Effector CD4-positive, alpha-beta T cell (primary cell): ENCODE results near the gene DHX32.

Experiments
- DNase-seq: peaks from one replicate; pipeline ENCODE4 v3.0.0-alpha.2; 2020

DHX32 gene

DNA sequence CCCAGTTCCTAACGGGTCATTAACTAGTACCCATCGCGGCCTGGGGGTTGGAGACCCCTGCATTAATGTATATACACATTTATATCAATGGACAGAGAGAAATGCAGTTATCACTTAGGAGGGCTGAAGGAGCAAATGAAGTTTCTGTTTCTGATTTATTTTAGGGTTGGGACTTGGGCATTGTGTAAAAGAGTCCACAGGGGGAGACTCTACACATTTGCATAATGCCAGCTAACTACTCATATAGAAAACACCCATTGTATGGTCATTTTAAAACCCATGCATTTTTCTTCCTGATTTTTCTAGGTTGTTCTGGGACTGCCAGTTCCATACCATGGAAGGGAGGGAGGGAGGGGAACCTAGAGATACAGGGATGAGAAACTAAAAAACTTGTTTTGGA is 34.2 kb downstream of the DHX32 start:
- DNase-seq: no peak

GRCh38 chr10:125845617-125846016 is 35.5 kb downstream of the DHX32 start:
- DNase-seq: no peak

GRCh38 chr10:125844751-125845221 is 36.3 kb downstream of the DHX32 start:
- no peak for DNase-seq

DNA sequence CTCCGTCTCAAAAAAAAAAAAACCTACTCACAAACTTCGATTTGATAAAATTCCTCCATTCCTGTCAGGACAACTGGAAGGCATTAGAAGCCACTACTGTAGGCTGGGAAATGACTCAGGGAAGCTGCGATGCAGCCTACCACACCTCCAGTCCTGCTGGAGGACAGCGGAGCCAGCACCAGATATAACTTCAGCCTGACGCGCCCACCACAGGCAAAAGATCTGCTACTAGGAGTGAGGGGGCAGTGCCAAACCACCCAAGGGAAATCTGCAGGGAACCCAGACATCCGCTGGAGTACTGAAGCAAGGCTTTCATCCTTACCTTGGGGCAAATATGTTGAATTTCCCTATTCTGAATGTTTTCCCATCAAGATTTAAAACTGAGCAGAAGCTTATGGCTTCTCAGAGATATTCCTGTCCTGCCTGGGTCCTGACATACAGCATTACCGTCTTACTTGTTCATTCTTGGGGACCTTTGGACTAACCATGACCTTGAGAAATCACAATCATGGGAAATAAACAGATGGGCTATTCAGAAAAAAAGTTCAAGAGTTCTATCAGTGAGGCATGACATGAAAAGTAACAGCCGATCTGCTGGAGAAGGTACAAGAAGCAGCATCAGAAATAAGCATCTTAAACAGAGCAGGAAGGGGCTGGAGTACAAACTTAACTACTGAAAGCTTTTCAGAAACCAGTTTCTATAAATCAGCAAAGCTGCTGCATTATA is 37.3 kb downstream of the DHX32 start:
- DNase-seq: no peak

- DNase-seq: no peak
These were observed 40.1 kb downstream of the DHX32 start for GRCh38 chr10:125840955-125841354.

- no peak for DNase-seq
These were observed 40.7 kb downstream of the DHX32 start for GRCh38 chr10:125840406-125840805.

DNA sequence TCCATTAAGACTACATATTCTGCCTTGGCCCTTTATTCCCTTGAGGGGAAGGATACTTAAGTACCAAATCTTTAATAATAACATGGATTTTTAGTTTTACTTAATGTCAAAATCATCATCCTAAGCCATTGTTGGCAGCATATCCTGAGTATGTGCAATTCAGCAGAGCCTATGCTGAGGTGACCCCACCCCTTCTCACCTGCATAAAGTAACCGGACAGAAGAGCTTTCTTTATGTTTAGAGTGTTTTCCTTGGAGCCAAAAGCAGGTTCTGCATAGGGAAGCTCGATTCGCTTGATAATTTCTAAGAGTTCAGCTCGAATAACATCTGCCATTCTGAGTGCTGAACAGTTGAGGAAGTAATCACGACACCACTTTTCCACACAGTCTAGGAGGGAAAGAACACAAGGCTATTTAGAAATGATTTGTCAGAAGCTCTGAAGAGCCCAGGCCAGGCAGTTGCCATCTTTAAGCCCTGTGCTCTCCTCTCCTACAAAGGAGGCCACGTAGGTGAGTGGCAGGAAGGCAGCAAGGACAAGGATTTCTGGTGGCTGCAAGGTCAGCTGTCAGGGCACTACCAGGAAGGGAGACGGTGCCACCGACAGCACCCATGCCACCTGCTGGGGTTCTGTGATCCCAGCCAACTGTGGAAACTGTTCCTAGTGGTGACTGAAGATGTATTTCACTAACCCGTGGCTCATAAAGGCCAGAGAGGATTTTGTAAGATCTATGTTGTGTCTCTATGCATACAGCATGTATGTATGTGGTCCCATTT is 42.1 kb downstream of the DHX32 start:
- DNase-seq: no peak

- DNase-seq: no peak
These were observed 44.3 kb downstream of the DHX32 start for GRCh38 chr10:125836746-125837145.

GRCh38 chr10:125828311-125828710 is 52.8 kb downstream of the DHX32 start:
- no peak for DNase-seq

DNA sequence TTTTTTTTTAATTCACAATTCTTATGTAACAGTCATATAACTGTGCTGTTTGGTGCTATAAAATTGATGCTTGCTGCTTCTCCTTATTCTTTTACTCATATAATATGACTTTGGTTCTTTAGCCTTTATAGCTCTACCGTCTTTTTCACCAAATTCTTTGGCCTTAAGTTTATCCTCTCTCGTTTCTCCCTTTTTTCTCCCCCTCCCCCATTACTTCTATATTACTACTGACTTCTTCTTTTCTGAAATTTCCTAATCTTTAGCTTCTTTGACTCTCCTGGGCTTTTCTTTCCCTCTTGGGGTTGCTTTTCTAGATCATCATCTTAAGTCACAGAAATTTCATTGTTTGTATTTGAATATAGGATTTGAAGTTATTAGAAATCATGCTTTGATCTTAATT is 54.0 kb downstream of the DHX32 start:
- DNase-seq: no peak

DNA sequence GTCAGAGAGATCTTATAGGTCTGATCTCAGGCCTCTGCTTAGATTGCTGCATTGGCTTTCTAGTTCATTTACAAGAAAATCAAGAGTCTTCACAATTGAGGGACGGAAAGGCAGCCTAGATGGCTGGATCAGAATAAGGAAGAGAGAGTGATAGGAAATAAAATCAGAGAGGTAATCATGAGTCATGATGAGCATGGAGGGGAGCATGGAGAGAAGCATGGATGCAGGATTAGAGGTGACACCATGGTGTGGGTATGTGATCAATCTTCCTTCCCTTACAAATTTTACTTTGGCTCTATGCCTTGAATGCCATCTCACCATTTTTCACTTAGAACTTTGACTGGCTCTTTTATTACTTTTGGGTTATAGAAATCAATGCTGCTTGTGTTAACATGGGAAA is 56.4 kb downstream of the DHX32 start:
- DNase-seq: no peak

DNA sequence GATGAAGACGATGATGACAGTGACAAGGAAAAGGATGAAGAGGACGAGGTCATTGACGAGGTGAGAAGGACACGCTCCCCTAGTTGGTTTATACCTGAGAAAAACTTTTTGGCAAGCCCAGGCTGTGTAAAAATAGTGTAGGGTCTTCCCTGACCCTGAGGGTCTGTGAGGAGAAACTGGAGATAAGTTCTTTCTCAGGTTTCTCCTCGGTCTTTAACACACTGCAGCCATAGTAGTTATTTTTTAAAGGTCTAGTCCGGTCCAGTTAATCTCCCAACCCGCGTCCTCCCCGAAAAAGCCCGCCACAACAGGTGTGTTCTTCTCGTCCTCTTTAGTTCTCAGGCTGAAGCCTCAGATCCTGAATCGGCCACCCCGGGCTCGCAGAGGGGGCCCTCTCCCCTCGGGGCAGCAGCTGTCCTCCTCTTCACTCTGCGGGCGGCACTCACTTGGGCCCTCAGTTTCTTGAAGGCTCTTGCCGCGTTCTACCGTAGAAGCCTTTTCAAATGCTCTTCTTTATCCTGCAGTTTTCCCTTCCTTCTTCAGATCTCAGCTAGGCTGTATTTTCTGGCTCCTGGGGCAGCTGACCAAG is 57.3 kb downstream of the DHX32 start:
- no peak for DNase-seq

DNA sequence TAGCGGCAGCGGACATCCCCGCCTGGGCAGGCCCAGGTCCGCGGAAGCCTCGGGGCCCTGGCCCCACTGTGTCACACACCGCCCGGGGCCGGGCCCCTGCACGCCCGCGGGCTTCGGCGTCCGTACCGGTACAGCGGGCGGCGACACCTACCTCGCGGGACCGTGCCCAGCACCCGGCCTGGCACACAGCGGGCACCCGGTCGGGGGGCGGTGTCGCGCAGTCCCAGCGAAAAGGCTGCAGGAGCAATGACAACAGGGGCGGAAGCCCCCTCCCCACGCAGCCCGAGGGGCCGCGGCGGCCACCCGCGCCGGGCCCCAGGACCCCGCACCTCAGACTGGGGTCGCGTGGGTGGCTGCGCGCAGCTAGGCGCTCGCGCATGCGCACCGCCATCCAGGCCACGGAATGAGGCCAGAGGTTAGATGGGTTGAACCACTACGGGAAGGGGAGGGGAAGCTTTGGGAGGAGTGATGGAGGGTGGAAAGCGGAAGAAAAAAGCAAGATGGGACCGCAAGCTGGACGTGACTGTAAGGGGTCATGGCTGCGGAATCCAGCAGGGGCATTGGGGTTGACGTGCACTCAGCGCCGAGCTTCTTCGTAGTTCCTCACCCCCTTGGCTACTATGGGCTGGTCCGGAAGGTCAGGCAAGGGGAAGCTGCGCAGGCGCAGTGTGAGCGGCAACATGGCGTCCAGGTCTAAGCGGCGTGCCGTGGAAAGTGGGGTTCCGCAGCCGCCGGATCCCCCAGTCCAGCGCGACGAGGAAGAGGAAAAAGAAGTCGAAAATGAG is 58.0 kb downstream of the DHX32 start, which contains the start of the genes BCCIP and UROS:
BCCIP (plus strand) TSS at position 669 of the 785 bp plus-strand sequence; CDS start at position 681, 12 bp downstream.
UROS (minus strand) TSS at position 381 of the 785 bp plus-strand sequence. CDS start 6,759 bp downstream, outside the sequence.
- peak; percentile 91 for DNase-seq

DNA sequence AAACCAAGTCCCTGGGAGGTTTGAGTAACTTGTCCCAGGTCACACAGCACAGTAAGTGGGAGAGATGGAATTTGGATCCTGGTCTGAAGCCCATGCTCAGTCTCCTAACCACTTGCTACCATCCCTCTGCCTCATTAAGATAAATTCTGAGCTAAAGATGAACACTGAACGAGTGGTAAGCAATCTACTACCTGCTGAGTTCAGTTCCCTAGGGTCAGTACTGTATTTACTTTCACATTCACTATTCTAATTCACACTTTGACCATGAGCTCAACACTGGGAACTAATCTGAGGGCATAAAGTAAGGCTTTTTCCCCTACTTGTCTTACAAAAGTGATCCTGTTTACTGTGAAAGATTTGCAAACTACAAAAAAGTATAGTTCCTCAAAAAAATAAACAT is 60.4 kb downstream of the DHX32 start:
- no peak for DNase-seq

DNA sequence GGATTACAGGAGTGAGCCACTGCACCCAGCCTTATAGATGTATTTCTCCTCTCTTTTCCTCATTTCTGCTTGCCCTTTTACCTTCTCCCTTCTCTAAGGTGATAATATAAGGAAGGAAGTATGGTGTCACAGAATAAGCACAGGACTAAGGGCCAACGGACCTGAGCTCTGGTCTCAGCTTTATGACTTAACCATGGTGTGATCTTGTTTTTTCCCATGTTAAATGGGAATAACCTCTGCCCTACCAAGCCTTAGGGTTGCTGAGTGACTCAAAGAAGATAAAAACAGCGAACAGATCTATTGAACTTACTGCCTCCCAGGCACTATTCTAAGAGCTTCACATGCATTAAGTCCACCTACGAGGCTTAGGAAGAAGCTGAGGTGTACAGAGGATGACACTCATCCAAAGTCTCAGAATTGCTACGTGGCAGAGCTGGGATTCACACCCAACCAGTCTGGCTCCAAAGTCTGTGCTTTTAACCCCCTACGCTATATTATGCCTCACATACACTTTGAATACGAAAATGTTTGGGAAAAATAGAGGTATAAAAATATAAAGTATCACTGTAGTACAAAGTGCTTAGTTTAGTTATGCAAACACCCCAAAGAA is 63.6 kb downstream of the DHX32 start:
- DNase-seq: no peak

GRCh38 chr10:125816548-125816947 is 64.5 kb downstream of the DHX32 start:
- no peak for DNase-seq

DNA sequence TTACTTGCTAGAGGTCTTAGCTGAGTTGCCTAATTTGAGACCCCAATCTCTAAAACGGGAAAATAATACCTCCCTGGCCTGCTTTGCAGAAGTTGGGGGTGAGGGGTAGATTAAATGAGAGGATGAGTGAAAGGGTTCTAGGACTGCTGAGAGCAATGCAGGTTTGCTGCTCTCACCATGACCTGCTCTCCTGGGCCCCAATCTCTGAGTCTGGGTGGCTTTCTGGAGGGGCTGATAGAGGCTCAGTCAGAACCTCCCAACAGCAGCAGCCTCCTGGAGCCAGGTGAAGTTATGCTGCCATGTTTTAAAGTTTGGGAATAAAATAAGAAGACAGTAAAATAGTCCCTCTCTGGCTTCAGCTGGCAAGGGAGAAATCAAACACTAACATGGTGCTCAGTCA is 65.3 kb downstream of the DHX32 start:
- DNase-seq: no peak

- DNase-seq: no peak
These were observed 68.9 kb downstream of the DHX32 start for GRCh38 chr10:125812128-125812750.

DNA sequence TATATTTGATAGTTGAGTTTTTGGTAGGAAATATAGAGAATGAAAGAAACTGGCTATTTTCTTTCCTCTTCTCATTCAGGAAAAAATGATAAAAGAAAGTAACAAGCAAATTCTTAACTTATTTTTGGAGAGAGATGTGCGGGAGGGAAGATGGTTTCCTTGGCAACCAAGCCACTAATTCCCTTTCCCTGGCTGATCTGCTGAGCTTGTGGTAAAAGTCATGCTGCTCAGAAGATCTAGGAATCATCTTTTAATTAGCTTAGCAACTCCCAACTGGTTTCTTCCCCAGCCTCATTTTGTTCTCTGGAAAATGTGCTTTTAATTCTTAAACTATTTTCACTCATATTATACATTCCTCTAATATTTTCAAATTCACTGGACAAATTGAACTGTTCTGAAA is 69.8 kb downstream of the DHX32 start:
- DNase-seq: no peak

GRCh38 chr10:125808047-125808446 is 73.0 kb downstream of the DHX32 start:
- DNase-seq: no peak

DNA sequence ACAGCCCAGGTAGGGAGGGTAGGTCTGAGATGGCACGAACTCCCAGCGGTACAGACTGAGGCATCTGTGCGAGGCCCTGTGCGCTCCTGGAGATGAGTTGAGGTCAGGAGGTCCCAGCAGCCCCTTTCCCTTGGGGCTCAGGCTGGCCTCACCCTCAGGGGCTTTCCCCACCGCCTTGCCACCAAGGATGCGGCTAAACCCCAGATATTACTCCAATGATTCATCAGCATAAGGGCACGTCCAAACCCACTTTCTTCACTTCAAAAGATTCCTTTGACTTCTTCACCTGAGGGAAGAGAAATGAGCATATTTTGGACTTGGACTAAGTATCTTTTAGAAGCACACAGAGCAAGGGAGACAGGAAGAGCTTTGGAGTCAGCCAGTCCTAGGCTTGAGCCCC is 78.4 kb downstream of the DHX32 start:
- DNase-seq: no peak

DNA sequence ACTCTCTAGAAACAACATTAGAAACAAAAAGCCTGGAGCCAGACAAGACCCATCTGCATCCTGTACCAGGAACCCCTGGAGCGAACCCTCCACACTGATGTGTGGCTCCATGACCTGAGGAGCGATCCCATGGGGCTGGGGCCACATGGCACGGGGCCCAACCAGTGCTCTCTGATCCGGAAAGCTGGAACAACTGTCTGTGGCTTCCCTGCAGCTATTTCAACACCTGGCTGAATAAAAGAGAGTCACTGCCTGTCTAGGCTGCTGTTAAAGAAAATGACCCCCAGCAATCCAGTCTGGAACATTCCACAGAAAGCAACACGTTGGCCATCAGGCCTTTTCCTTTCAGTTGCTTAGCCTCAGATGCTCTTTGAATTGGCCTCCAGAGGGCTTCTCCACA is 79.0 kb downstream of the DHX32 start:
- DNase-seq: no peak
